PC-3 (cell line): ENCODE measurements around the gene GRAMD2A. TPM values are rescaled to one million over a fixed set of nuclear protein-coding genes. Genes with fewer than 3 reads are reported as not detected.

Experiments used
- ATAC-seq: fragments of 200-7000 bp; cut with Tn5 transposase; 2 replicates; pipeline ENCODE4 v1.9.1; 2020; ENCODE audit warnings: mild to moderate bottlenecking, moderate library complexity
- BruUV-seq: library from RNA; stranded (reverse); fragments of 400-500 nt; replicated peaks from 2 replicates; lab custom pipeline; 2021; lab: Mats Ljungman, UMichigan
- CTCF ChIA-PET: fragments of 300-600 bp; sonication (Branson Sonifier 250); formaldehyde crosslinking; loops from one replicate; lab custom pipeline; 2022; ENCODE audit warnings: antibody characterized with exemption; lab: Charles Lee
- POLR2A ChIA-PET: fragments of 300-600 bp; sonication (Branson Sonifier 250); formaldehyde crosslinking; loops from one replicate; lab custom pipeline; 2022; ENCODE audit warnings: antibody characterized with exemption; ENCODE audit not compliant: unreplicated experiment; lab: Charles Lee
- DNase-seq: peaks from one replicate; pipeline ENCODE4 v3.0.0-alpha.2; 2015
- H2AFZ ChIP-seq: fragments of 300-600 bp; sonication (generic); 2 replicates; pipeline ENCODE4 v1.6.0; 2016; ENCODE audit warnings: antibody characterized with exemption, low read length
- H3F3A ChIP-seq: fragments of 300-600 bp; sonication (generic); one replicate; pipeline ENCODE4 v1.6.0; 2017; ENCODE audit warnings: antibody characterized with exemption, low read length, control low read depth, mild to moderate bottlenecking; ENCODE audit not compliant: unreplicated experiment
- H3K27ac ChIP-seq: fragments of 300-600 bp; sonication (generic); 2 replicates; pipeline ENCODE4 v1.5.1; 2016; ENCODE audit warnings: mild to moderate bottlenecking, low read length
- H3K27me3 ChIP-seq: fragments of 300-600 bp; sonication (generic); 2 replicates; pipeline ENCODE4 v1.6.1; 2016; ENCODE audit warnings: low read length, mixed read lengths
- H3K36me3 ChIP-seq: fragments of 300-600 bp; sonication (generic); 2 replicates; pipeline ENCODE4 v1.6.1; 2016; ENCODE audit warnings: low read depth, mixed run types, low read length, mixed read lengths
- H3K4me1 ChIP-seq: fragments of 300-600 bp; sonication (generic); 2 replicates; pipeline ENCODE4 v1.5.1; 2016; ENCODE audit warnings: low read length; ENCODE audit not compliant: insufficient read depth
- H3K4me2 ChIP-seq: fragments of 300-600 bp; sonication (generic); 2 replicates; pipeline ENCODE4 v1.6.0; 2016; ENCODE audit warnings: low read length
- H3K4me3 ChIP-seq: fragments of 300-600 bp; sonication (generic); 2 replicates; pipeline ENCODE4 v1.5.1; 2016; ENCODE audit warnings: mild to moderate bottlenecking, low read length, mixed read lengths
- H3K79me2 ChIP-seq: fragments of 300-600 bp; sonication (generic); 2 replicates; pipeline ENCODE4 v1.6.1; 2017; ENCODE audit warnings: low read length, mixed read lengths
- H3K9ac ChIP-seq: fragments of 300-600 bp; sonication (generic); 2 replicates; pipeline ENCODE4 v1.6.0; 2016; ENCODE audit warnings: mild to moderate bottlenecking, low read length
- H3K9me2 ChIP-seq: fragments of 300-600 bp; sonication (generic); replicated peaks from 2 replicates; pipeline ENCODE4 v1.6.1; 2016; ENCODE audit warnings: mixed run types, low read length, mixed read lengths
- H3K9me3 ChIP-seq: fragments of 300-600 bp; sonication (generic); 2 replicates; pipeline ENCODE4 v1.6.1; 2016; ENCODE audit warnings: low read length, mixed read lengths
- H4K20me1 ChIP-seq: fragments of 300-600 bp; sonication (generic); 2 replicates; pipeline ENCODE4 v1.6.1; 2016; ENCODE audit warnings: low read length, mixed read lengths
- EZH2 ChIP-seq: fragments of 300-600 bp; sonication (generic); IDR thresholded peaks from one replicate; pipeline ENCODE4 v1.6.1; 2017; ENCODE audit warnings: antibody characterized with exemption, mild to moderate bottlenecking, low read length; ENCODE audit not compliant: unreplicated experiment
- EZH2phosphoT487 ChIP-seq: fragments of 300-600 bp; sonication (generic); IDR thresholded peaks from 2 replicates; pipeline ENCODE4 v1.6.1; 2018; ENCODE audit warnings: mild to moderate bottlenecking, antibody characterized with exemption, low read length, borderline replicate concordance
- intact Hi-C: fragments of 100-400 bp; cut with micrococcal nuclease; formaldehyde crosslinking; loops from 2 replicates; pipeline ENCODE4 v1.9.0; 2023
- total RNA-seq: library from RNA; depleted of rRNA; stranded (reverse); fragments of >200 nt; gene quantifications from 2 replicates; pipeline ENCODE4 v1.2.3, GENCODE V29; 2014
- TF ChIP-seq, protein P1 (sequence below): fragments of 300-600 bp; sonication (generic); conservative IDR thresholded peaks from 2 replicates; pipeline ENCODE4 v1.5.1; 2017; ENCODE audit warnings: antibody characterized with exemption, low read depth, mild to moderate bottlenecking, low read length

Gene GRAMD2A
- total RNA-seq, 1 experiment from 2014 or later = 0.07 TPM

DNA sequence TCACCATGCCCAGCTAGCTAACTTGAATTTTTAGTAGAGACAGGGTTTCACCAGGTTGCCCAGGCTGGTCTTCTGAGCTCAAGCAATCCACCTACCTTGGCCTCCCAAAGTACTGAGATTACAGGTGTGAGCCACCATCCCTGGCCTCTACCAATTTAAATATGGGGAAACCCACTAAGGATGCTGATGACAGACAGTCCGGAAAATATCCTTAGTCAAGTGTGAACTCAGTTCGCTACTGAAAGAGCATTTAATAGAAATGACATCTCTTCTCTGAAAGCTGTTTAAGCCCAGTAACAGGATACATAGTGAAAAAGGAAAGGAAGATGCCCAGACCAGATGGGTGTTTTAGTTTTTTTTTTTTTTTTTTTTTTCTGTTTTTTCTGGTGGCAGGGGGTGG is 7.7 kb upstream of the GRAMD2A start:
- Histone ChIP-seq H3K9ac (no peak overlapping the region), H3K9me2 (no peaks in the 10 kb centered on the region), H3K79me2 (peaks cover 25% of the 10 kb centered on the region; the same call in 1 of the 2 replicates), H3K36me3 (peaks cover 98% of the 10 kb centered on the region), H3K9me3 (no peaks in the 10 kb centered on the region), H4K20me1 (peaks cover 82% of the 10 kb centered on the region), H3K4me2 (no peak overlapping the region), H3K4me1 (no peaks in the 10 kb centered on the region), H3K4me3 (no peak overlapping the region), H3K27me3 (no peaks in the 10 kb centered on the region), H3F3A (peaks cover 45% of the 10 kb centered on the region), H2AFZ (no peak overlapping the region), H3K27ac (no peak overlapping the region)
- TF ChIP-seq EZH2phosphoT487 = no peak
- no peak for TF ChIP-seq EZH2
- TF ChIP-seq, protein P1, sequence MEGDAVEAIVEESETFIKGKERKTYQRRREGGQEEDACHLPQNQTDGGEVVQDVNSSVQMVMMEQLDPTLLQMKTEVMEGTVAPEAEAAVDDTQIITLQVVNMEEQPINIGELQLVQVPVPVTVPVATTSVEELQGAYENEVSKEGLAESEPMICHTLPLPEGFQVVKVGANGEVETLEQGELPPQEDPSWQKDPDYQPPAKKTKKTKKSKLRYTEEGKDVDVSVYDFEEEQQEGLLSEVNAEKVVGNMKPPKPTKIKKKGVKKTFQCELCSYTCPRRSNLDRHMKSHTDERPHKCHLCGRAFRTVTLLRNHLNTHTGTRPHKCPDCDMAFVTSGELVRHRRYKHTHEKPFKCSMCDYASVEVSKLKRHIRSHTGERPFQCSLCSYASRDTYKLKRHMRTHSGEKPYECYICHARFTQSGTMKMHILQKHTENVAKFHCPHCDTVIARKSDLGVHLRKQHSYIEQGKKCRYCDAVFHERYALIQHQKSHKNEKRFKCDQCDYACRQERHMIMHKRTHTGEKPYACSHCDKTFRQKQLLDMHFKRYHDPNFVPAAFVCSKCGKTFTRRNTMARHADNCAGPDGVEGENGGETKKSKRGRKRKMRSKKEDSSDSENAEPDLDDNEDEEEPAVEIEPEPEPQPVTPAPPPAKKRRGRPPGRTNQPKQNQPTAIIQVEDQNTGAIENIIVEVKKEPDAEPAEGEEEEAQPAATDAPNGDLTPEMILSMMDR = no peak
- no TSS peak for BruUV-seq
- intact Hi-C loops = no loop called here
- POLR2A ChIA-PET = no interaction called here
- DNase-seq = no peak
- ATAC-seq = no peak
- CTCF ChIA-PET = no interaction called here

DNA sequence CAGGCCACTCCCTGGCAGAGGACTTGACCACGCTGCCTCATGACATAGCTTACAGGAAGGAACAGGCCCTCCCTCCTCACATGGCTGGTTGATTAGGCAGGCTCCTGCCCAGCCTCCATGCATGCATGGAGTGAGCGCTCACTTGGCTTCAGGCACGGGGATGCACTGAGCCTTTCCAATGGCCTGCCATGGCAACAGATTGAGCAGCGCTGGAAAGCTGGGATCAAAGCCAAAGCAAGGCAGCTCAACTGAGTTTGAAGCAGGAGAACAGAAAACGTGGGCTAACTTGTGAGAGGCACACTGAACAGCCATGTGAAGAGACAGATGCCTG is 5.9 kb upstream of the GRAMD2A start:
- peak; percentile 14 for ATAC-seq
- intact Hi-C loops = no loop called here

More for the DNA sequence above, 5.9 kb upstream of the GRAMD2A start:
- peaks cover 48% of the 10 kb centered on the region for H3F3A ChIP-seq
- H3K4me3 ChIP-seq = no peak overlapping the region
- no peak overlapping the region for H2AFZ ChIP-seq
- no peak for TF ChIP-seq EZH2
- TF ChIP-seq EZH2phosphoT487 = no peak
- TF ChIP-seq, protein P1 = no peak
- CTCF ChIA-PET = no interaction called here
- peaks cover 100% of the 10 kb centered on the region for H3K36me3 ChIP-seq
- DNase-seq = no peak
- no peaks in the 10 kb centered on the region for H3K9me2 ChIP-seq
- H3K27me3 ChIP-seq = no peaks in the 10 kb centered on the region
- POLR2A ChIA-PET = interaction anchor here (0.6 kb wide), 1 partner anchor 1454 kb away, joined by 4 read pairs; no protein-coding TSS in a partner anchor
- BruUV-seq = no TSS peak
- no peak overlapping the region for H3K27ac ChIP-seq
- H3K79me2 ChIP-seq = peaks cover 13% of the 10 kb centered on the region; the same call in 1 of the 2 replicates
- no peaks in the 10 kb centered on the region for H3K4me1 ChIP-seq
- H3K9me3 ChIP-seq = no peaks in the 10 kb centered on the region
- no peak overlapping the region for H3K4me2 ChIP-seq
- no peak overlapping the region for H3K9ac ChIP-seq
- H4K20me1 ChIP-seq = peaks cover 78% of the 10 kb centered on the region
